Activated CD4-positive, alpha-beta T cell treated with anti-CD3 and anti-CD28 coated beads, Interleukin-2, Interleukin-6, amounts not matched to agents 100 ng/mL and 50 ng/mL, durations not matched to agents 16 hours and 8 hours (primary cell): Measurements from ENCODE around the gene TRAPPC10.
"Not testable (repeated sequence)": the region's sequence is repeated elsewhere in the genome, so short reads cannot be mapped to it uniquely, and the experiment has no call there.

Experiments
- DNase-seq: peaks from one replicate; pipeline ENCODE4 v3.0.0-alpha.2; 2020

TRAPPC10 gene

GRCh38 chr21:44153214-44153888, 141.2 kb downstream of the TRAPPC10 start:
- not testable (repeated sequence) for DNase-seq

DNA sequence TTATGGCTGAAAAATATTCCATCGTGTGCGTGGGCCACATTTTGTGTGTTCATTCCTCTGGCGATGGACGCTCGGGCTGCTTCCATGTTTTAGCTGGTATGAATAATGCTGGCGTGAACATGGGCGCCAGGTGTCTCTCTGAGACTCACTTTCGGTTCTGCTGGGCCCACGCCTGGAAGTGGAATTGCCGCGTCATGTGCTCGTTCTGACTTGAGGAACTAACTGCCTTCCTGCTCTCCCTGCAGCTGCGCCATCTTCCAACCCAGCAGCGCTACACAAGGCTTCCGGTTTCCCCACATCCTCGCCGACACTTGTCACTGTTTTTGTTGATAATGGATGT, 141.8 kb downstream of the TRAPPC10 start:
- peak; percentile 45 for DNase-seq

- not testable (repeated sequence) for DNase-seq
These were observed 142.7 kb downstream of the TRAPPC10 start for GRCh38 chr21:44154816-44155230.

DNA sequence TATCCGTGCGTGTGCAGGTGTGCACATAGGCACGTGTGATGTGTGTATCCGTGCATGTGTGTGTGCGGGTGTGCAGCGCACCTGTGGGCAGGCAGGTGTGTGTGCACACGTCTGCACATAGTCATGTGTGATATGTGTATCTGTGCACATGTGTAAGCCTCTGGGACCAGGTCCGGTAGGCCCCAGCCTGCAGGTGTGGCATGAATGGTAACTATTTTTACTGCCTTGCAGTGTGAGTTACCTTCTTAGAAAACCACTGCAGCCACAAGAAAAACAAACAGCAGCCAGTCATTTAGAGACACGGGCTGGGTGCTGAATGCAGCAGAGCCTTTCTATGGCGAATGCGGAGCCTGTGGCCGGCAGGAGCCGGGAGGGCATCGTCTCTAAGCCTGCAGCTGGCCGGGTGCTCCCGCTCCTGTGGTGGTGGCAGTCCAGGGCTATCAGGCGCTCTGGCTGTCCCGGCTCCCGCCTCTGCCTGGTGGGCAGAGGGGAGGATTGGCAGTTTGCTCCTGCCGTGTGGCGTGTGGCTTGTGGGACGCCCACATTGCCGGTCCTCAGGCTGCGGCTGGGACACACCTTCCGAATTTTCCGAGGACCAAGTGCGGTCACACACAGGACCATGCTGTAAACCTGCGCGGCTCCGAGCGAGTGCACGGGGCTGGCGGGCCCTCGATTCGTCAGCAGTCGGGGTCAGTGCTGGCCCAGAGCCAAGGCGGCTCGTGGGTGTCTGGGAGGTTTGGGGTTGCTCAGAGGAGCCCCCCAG, 143.3 kb downstream of the TRAPPC10 start:
- DNase-seq = not testable (repeated sequence)

GRCh38 chr21:44155994-44156380, 143.9 kb downstream of the TRAPPC10 start:
- DNase-seq = not testable (repeated sequence)
